GM21576 (cell line): Measurements from ENCODE around the gene ANTXR1.

Experiments
- ATAC-seq: cut with Tn5 transposase; IDR thresholded peaks from one replicate; pipeline ENCODE4 v1.9.1; 2021; ENCODE audit warnings: mild to moderate bottlenecking, moderate library complexity; ENCODE audit not compliant: unreplicated experiment

Gene ANTXR1

GRCh38 chr2:69201259-69201658 lies 188.3 kb downstream of the ANTXR1 start:
- ATAC-seq, result no peak

- no peak for ATAC-seq
Observed at GRCh38 chr2:69202327-69202726, 189.3 kb downstream of the ANTXR1 start.

- ATAC-seq, result no peak
Observed at GRCh38 chr2:69203166-69203985, 190.4 kb downstream of the ANTXR1 start.

- no peak for ATAC-seq
Observed at GRCh38 chr2:69204654-69205053, 191.7 kb downstream of the ANTXR1 start.

GRCh38 chr2:69205076-69205475 lies 192.1 kb downstream of the ANTXR1 start:
- no peak for ATAC-seq

- no peak for ATAC-seq
Observed at GRCh38 chr2:69205491-69205890, 192.5 kb downstream of the ANTXR1 start.

- no peak for ATAC-seq
Observed at GRCh38 chr2:69208023-69208595, 195.1 kb downstream of the ANTXR1 start.

- ATAC-seq, result no peak
Observed at GRCh38 chr2:69209482-69209881, 196.5 kb downstream of the ANTXR1 start.

GRCh38 chr2:69210385-69210784 lies 197.4 kb downstream of the ANTXR1 start:
- no peak for ATAC-seq

GRCh38 chr2:69211048-69211447 lies 198.1 kb downstream of the ANTXR1 start:
- no peak for ATAC-seq

GRCh38 chr2:69211686-69212085 lies 198.7 kb downstream of the ANTXR1 start:
- no peak for ATAC-seq

GRCh38 chr2:69212238-69213028 lies 199.5 kb downstream of the ANTXR1 start:
- ATAC-seq, result no peak

GRCh38 chr2:69213201-69213600 lies 200.2 kb downstream of the ANTXR1 start:
- no peak for ATAC-seq

- no peak for ATAC-seq
Observed at GRCh38 chr2:69213782-69214181, 200.8 kb downstream of the ANTXR1 start.

- ATAC-seq, result no peak
Observed at GRCh38 chr2:69214898-69215297, 201.9 kb downstream of the ANTXR1 start.

- no peak for ATAC-seq
Observed at GRCh38 chr2:69216535-69217332, 203.8 kb downstream of the ANTXR1 start.

- ATAC-seq, result no peak
Observed at GRCh38 chr2:69217333-69218080, 204.5 kb downstream of the ANTXR1 start.

GRCh38 chr2:69221512-69221911 lies 208.5 kb downstream of the ANTXR1 start:
- no peak for ATAC-seq

- ATAC-seq, result no peak
Observed at GRCh38 chr2:69221960-69222751, 209.2 kb downstream of the ANTXR1 start.
